CD4-positive, CD25-positive, alpha-beta regulatory T cell (primary cell): ENCODE data around the gene STARD13. TPM values are rescaled to one million over a fixed set of nuclear protein-coding genes. Genes with fewer than 3 reads are reported as not detected.
A peak's percentile ranks its signal among the peaks of the same experiment; 100 is the strongest.

Experiments used
- ATAC-seq, 2 donors: fragments of 150-1000 bp; cut with Tn5 transposase; one replicate each; pipeline ENCODE4 v1.10.0; 2021; ENCODE audit warnings: low read depth in 2 of 2, moderate number of reproducible peaks in 2 of 2, moderate library complexity in 1 of 2
- DNase-seq, 3 donors: peaks; one replicate each; pipeline versions ENCODE4 v3.0.0 to v3.0.0-alpha.2; 2012 to 2022; ENCODE audit warnings: mixed read lengths in 1 of 3
- H3K27ac ChIP-seq: one replicate; pipeline ENCODE4 v1.7.0; 2013; ENCODE audit warnings: mild to moderate bottlenecking, low read length; ENCODE audit not compliant: insufficient read depth, poor library complexity, severe bottlenecking
- H3K27me3 ChIP-seq: one replicate; pipeline ENCODE4 v1.7.0; 2013; ENCODE audit warnings: low read length; ENCODE audit not compliant: control insufficient read depth, insufficient read depth
- H3K36me3 ChIP-seq: one replicate; pipeline ENCODE4 v1.7.0; 2013; ENCODE audit warnings: mild to moderate bottlenecking, low read length, moderate library complexity; ENCODE audit not compliant: control insufficient read depth, insufficient read depth
- H3K4me1 ChIP-seq: 2 replicates; pipeline ENCODE4 v1.7.0; 2013; ENCODE audit warnings: mild to moderate bottlenecking, low read length; ENCODE audit not compliant: insufficient read depth, control insufficient read depth, poor library complexity, severe bottlenecking
- H3K4me3 ChIP-seq: one replicate; pipeline ENCODE4 v1.7.0; 2013; ENCODE audit warnings: low read depth, mild to moderate bottlenecking, low read length, moderate library complexity
- H3K9me3 ChIP-seq, 2 experiments: 1 replicate in 1 of 2; 2 replicates in 1 of 2; pipeline ENCODE4 v1.7.0; 2013; ENCODE audit warnings: low read length in 2 of 2, mild to moderate bottlenecking in 1 of 2, moderate library complexity in 1 of 2; ENCODE audit not compliant: control insufficient read depth in 2 of 2
- H3K27ac Mint-ChIP-seq, 3 donors: one replicate each; pipeline ENCODE4 v1.8.0; 2020 to 2022; ENCODE audit warnings: mild to moderate bottlenecking in 3 of 3, mixed read lengths in 3 of 3, moderate library complexity in 2 of 3
- H3K27me3 Mint-ChIP-seq: one replicate; pipeline ENCODE4 v1.8.0; 2022; ENCODE audit warnings: mild to moderate bottlenecking, mixed read lengths
- H3K36me3 Mint-ChIP-seq: one replicate; pipeline ENCODE4 v1.8.0; 2020; ENCODE audit warnings: mixed read lengths
- H3K4me1 Mint-ChIP-seq, 4 donors: one replicate each; pipeline ENCODE4 v1.8.0; 2020 to 2022; ENCODE audit warnings: mixed read lengths in 4 of 4, mild to moderate bottlenecking in 1 of 4
- H3K4me3 Mint-ChIP-seq, 4 donors: one replicate each; pipeline ENCODE4 v1.8.0; 2020 to 2022; ENCODE audit warnings: mild to moderate bottlenecking in 4 of 4, mixed read lengths in 4 of 4, moderate library complexity in 3 of 4
- H3K9me3 Mint-ChIP-seq, 7 donors: one replicate each; pipeline ENCODE4 v1.8.0; 2020 to 2022; ENCODE audit warnings: mixed read lengths in 7 of 7, mild to moderate bottlenecking in 3 of 7, moderate library complexity in 2 of 7
- polyA plus RNA-seq, 4 donors: library from polyadenylated mRNA; unstranded; fragments of 300-500 nt; fragmentation: Illumina TruSeq; gene quantifications; one replicate each; pipeline ENCODE4 v1.2.3, GENCODE V29; 2021
- total RNA-seq: library from RNA; stranded (reverse); gene quantifications from one replicate; pipeline ENCODE4 v1.2.3, GENCODE V29; 2022

Gene STARD13
- total and polyA plus RNA-seq, 5 donors from 2014 or later: not detected

DNA sequence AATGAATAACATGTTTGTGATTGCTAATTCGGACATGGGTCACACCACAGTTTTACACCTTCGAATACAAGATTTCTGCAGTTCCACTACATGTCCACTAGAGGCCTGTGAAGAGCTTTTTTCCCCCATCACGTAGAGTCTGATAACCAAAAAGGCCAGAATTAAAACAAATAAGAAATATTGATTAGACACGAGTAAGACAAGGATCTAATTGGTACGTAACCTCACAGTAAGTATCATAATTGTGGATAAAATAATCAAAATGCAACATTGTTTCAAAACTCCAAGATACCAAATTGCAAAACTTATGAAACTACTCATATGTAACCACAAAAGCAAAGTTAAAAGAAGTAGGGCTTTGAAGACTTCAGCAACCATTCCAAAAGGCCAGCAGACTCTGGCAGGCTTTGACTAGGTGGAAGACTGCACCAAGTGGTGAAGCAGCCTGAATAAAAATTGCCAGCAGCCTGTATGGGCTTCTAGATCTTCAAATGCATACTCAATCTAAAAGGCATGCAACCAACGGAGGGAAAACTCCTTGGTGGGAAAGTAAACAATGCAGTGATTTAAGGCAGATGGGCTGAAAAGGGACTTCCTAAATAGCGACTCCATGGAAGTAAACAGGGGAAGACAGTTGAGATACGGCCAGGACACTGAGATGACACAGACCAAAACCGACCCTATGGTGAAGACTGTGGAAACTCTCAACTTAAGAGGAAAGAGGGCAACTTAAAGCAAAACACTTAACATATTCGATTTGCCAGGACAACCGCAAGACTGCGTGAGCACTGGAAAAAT lies 56.7 kb downstream of the STARD13 start:
- H3K27ac Mint-ChIP-seq: no peak overlapping the region
- no peak overlapping the region for H3K27ac ChIP-seq
- H3K9me3 Mint-ChIP-seq: peaks cover 0 to 12% (median 0%) of the 10 kb centered on the region in 7 donors
- peaks cover 0 to 5% (median 3%) of the 10 kb centered on the region in 4 donors for H3K4me1 Mint-ChIP-seq
- peaks cover 5% of the 10 kb centered on the region for H3K27me3 ChIP-seq
- DNase-seq: peak in 2 of 3 donors; percentile 46 to 47
- no peaks in the 10 kb centered on the region for H3K36me3 ChIP-seq
- H3K36me3 Mint-ChIP-seq: no peaks in the 10 kb centered on the region
- H3K4me3 ChIP-seq: no peak overlapping the region
- H3K4me1 ChIP-seq: peaks cover 3% of the 10 kb centered on the region
- peaks cover 13% of the 10 kb centered on the region for H3K27me3 Mint-ChIP-seq
- no peaks in the 10 kb centered on the region for H3K9me3 ChIP-seq
- peak; percentile 53 to 58 for ATAC-seq
- H3K4me3 Mint-ChIP-seq: no peak overlapping the region

- Mint-ChIP-seq H3K4me1 (peaks cover 0 to 5% (median 3%) of the 10 kb centered on the region in 4 donors), H3K27me3 (peaks cover 13% of the 10 kb centered on the region), H3K4me3 (no peak overlapping the region), H3K9me3 (peaks cover 0 to 9% (median 0%) of the 10 kb centered on the region in 7 donors), H3K27ac (no peak overlapping the region), H3K36me3 (no peaks in the 10 kb centered on the region)
- ATAC-seq (no peak), DNase-seq (no peak)
- no peak overlapping the region for H3K27ac ChIP-seq
- peaks cover 5% of the 10 kb centered on the region for H3K27me3 ChIP-seq
- no peaks in the 10 kb centered on the region for H3K9me3 ChIP-seq
- peaks cover 3% of the 10 kb centered on the region for H3K4me1 ChIP-seq
- H3K4me3 ChIP-seq: no peak overlapping the region
- no peaks in the 10 kb centered on the region for H3K36me3 ChIP-seq
These were observed 57.5 kb downstream of the STARD13 start for GRCh38 chr13:33227927-33228647.

DNA sequence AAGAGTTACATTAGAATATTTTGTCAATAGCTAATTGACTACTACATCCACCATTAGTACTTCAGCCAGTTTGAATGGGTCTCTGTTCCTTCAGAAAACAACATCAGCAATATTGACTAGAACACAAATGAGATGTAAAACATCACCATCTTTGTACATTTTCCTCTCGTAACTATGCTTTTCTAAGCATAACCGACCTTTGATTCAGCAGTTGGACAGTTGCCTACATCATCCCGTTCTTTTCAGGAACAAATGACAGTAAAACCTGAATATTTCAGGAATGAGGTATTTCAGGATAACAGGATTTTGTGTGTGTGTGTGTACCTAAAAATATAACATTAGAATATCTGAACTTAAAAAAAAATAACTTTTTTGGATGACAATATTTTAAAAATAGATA lies 60.9 kb downstream of the STARD13 start:
- Mint-ChIP-seq H3K27ac (no peak overlapping the region), H3K27me3 (peaks cover 13% of the 10 kb centered on the region), H3K4me3 (no peak overlapping the region), H3K9me3 (peaks cover 0 to 4% (median 0%) of the 10 kb centered on the region in 7 donors), H3K36me3 (no peaks in the 10 kb centered on the region), H3K4me1 (peaks cover 0 to 5% (median 3%) of the 10 kb centered on the region in 4 donors)
- ATAC-seq: no peak
- no peak for DNase-seq
- no peaks in the 10 kb centered on the region for H3K9me3 ChIP-seq
- H3K27ac ChIP-seq: no peak overlapping the region
- H3K4me1 ChIP-seq: peaks cover 3% of the 10 kb centered on the region
- H3K27me3 ChIP-seq: peaks cover 5% of the 10 kb centered on the region
- H3K36me3 ChIP-seq: no peaks in the 10 kb centered on the region
- no peak overlapping the region for H3K4me3 ChIP-seq

DNA sequence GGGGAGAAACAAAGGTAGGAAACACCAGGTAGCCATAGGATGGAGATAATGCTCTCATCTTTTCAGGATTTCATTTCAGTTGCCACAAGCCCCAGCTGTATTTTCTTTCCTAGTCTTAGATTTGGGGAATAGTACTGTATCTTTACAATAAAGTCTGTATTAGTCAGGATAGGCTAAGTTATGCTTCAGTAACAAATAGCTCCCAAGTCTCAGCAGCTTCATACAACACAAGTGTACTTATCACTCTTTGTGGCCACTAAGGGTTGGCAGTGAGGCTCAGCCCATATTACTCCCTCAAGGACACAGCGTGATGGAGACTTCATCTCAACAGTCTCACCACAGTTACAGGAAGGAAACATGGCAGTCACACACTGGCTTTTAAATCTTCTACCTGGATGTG lies 61.4 kb downstream of the STARD13 start:
- H3K36me3 ChIP-seq: no peaks in the 10 kb centered on the region
- ATAC-seq (no peak), DNase-seq (no peak)
- no peaks in the 10 kb centered on the region for H3K9me3 ChIP-seq
- no peaks in the 10 kb centered on the region for H3K36me3 Mint-ChIP-seq
- peaks cover 13% of the 10 kb centered on the region for H3K27me3 Mint-ChIP-seq
- no peak overlapping the region for H3K4me3 ChIP-seq
- no peak overlapping the region for H3K27ac Mint-ChIP-seq
- H3K27me3 ChIP-seq: peaks cover 5% of the 10 kb centered on the region
- peaks cover 0 to 5% (median 3%) of the 10 kb centered on the region in 4 donors for H3K4me1 Mint-ChIP-seq
- peaks cover 3% of the 10 kb centered on the region for H3K4me1 ChIP-seq
- H3K4me3 Mint-ChIP-seq: no peak overlapping the region
- no peak overlapping the region for H3K27ac ChIP-seq
- H3K9me3 Mint-ChIP-seq: peaks cover 0 to 4% (median 0%) of the 10 kb centered on the region in 7 donors

DNA sequence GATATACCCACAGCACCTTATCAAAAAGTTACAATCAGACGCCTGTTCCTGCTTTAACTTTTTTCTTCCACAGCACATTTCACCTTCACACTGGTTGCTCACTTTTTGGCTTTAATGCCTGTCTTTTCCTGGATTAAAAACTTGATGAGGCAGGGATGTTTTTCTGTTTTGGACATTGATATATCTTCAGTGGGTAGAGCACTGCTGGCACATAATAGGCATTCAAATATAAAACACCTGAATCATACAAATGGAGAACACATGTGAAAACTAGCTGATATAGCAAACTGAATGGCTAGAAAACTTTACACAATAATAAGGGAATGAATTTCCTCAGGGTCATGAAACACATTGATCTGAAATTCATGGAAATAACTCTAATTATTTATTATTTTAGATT lies 65.6 kb downstream of the STARD13 start:
- Mint-ChIP-seq H3K4me3 (no peak overlapping the region), H3K9me3 (peaks cover 0 to 4% (median 0%) of the 10 kb centered on the region in 7 donors), H3K27ac (no peak overlapping the region), H3K4me1 (no peaks in the 10 kb centered on the region), H3K27me3 (peaks cover 9% of the 10 kb centered on the region), H3K36me3 (no peaks in the 10 kb centered on the region)
- Histone ChIP-seq H3K4me1 (no peaks in the 10 kb centered on the region), H3K27me3 (peaks cover 3% of the 10 kb centered on the region), H3K4me3 (no peak overlapping the region), H3K27ac (no peak overlapping the region), H3K36me3 (no peaks in the 10 kb centered on the region), H3K9me3 (no peaks in the 10 kb centered on the region)
- ATAC-seq: no peak
- no peak for DNase-seq

DNA sequence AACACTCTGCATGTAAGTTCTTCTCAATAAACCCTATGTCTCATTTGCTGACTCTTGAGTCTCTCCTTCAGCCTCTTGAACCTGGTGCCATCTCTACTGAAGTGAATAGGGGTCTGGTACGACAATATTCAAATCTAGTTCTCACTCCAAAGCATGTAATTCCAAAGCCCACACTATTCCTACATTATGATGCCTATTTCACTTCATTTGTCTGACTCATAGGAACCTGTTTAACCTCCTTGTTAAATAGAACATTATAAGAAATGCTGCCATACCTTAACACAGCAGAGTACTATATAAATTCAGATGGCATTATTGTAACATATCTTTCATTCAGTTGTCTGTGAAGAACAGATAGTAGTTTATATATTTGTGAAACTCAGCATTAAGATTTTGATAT lies 67.1 kb downstream of the STARD13 start:
- DNase-seq: no peak
- Mint-ChIP-seq H3K27me3 (peaks cover 9% of the 10 kb centered on the region), H3K36me3 (no peaks in the 10 kb centered on the region), H3K4me1 (no peaks in the 10 kb centered on the region), H3K27ac (no peak overlapping the region), H3K4me3 (no peak overlapping the region), H3K9me3 (no peaks in the 10 kb centered on the region)
- Histone ChIP-seq H3K4me1 (no peaks in the 10 kb centered on the region), H3K36me3 (no peaks in the 10 kb centered on the region), H3K9me3 (no peaks in the 10 kb centered on the region), H3K27ac (no peak overlapping the region), H3K27me3 (no peaks in the 10 kb centered on the region), H3K4me3 (no peak overlapping the region)
- no peak for ATAC-seq

GRCh38 chr13:33218020-33218419 lies 67.5 kb downstream of the STARD13 start:
- no peaks in the 10 kb centered on the region for H3K4me1 Mint-ChIP-seq
- H3K36me3 ChIP-seq: no peaks in the 10 kb centered on the region
- DNase-seq (no peak), ATAC-seq (no peak)
- H3K9me3 Mint-ChIP-seq: no peaks in the 10 kb centered on the region
- no peak overlapping the region for H3K4me3 Mint-ChIP-seq
- no peak overlapping the region for H3K4me3 ChIP-seq
- H3K27me3 ChIP-seq: no peaks in the 10 kb centered on the region
- no peak overlapping the region for H3K27ac Mint-ChIP-seq
- no peaks in the 10 kb centered on the region for H3K4me1 ChIP-seq
- no peaks in the 10 kb centered on the region for H3K36me3 Mint-ChIP-seq
- H3K27me3 Mint-ChIP-seq: peaks cover 10% of the 10 kb centered on the region
- H3K27ac ChIP-seq: no peak overlapping the region
- no peaks in the 10 kb centered on the region for H3K9me3 ChIP-seq
